ENCODE data around the gene MAP3K9. TPM values are rescaled to one million over a fixed set of nuclear protein-coding genes. Genes with fewer than 3 reads are reported as not detected.

Gene MAP3K9
- total and polyA plus RNA-seq, 2 of the 8 experiments (the other 6 are each of a cell fraction or from before 2014, with no cell fraction given), result 9.8 to 24.7 TPM

- DNase-seq (ENCODE audit: low read depth in 1 of 2, low spot score in 2 of 2) (no peak), FAIRE-seq (peak; percentile 13)
- H3K27me3 ChIP-seq (replicated peaks in 1 of 4; ENCODE audit: control insufficient read depth in 3 of 4, extremely low read depth in 1 of 4, insufficient read depth in 3 of 4, low read length in 3 of 4), result no peaks in the 10 kb centered on the region
- H3K79me2 ChIP-seq (ENCODE audit: control insufficient read depth in 1 of 2, insufficient read depth in 2 of 2, low read length in 2 of 2), result peaks cover 0 to 32% of the 10 kb centered on the region in 2 experiments; a peak in 3 of 4 replicates
- no peak overlapping the region for H2BK5ac ChIP-seq (ENCODE audit: low read depth, low read length)
- peaks cover 0 to 1% of the 10 kb centered on the region in 2 experiments for H4K20me1 ChIP-seq (replicated peaks in 1 of 2; ENCODE audit: control insufficient read depth in 1 of 2, insufficient read depth in 2 of 2, low read length in 2 of 2)
- H3K4ac ChIP-seq (replicated peaks; ENCODE audit: insufficient read length, low read depth, low read length), result no peak overlapping the region
- H3K4me3 ChIP-seq (ENCODE audit: extremely low read depth in 1 of 4, insufficient read depth in 2 of 4, low read depth in 3 of 4, low read length in 4 of 4), result peak overlapping the region in 3 of 4 experiments; percentile 1 to 74 (median 7); a peak in 3 of 8 replicates
- no peak overlapping the region for H4K5ac ChIP-seq (ENCODE audit: insufficient read length, low read depth, low read length)
- no peak overlapping the region for H4K91ac ChIP-seq (replicated peaks; ENCODE audit: insufficient read length, low read length)
- ChIA-PET POLR2A (ENCODE audit: partially characterized antibody) (interaction anchor here (0.7 kb wide), 1 partner anchor 64 kb away, joined by 3 read pairs; no protein-coding TSS in a partner anchor), CTCF (ENCODE audit: partially characterized antibody) (interaction anchor here (0.6 to 1.3 kb wide), 2 partner anchors 9 to 135 kb away, joined by 3 to 5 read pairs; no protein-coding TSS in a partner anchor)
- no peak overlapping the region for H2AFZ ChIP-seq (ENCODE audit: low read length)
- no peak overlapping the region for H3K23ac ChIP-seq (ENCODE audit: insufficient read length)
- H3K79me1 ChIP-seq (ENCODE audit: low read depth, low read length), result no peaks in the 10 kb centered on the region
- no peak overlapping the region for H3K9ac ChIP-seq (replicated peaks in 1 of 4; ENCODE audit: extremely low read depth in 1 of 4, low read depth in 3 of 4, low read length in 3 of 4)
- H3K9me3 ChIP-seq (ENCODE audit: insufficient read depth in 2 of 2, low read depth in 1 of 2, low read length in 1 of 2), result no peaks in the 10 kb centered on the region
- no peak overlapping the region for H4K8ac ChIP-seq (ENCODE audit: extremely low read depth, insufficient read depth, low read length)
- H3K14ac ChIP-seq (ENCODE audit: insufficient read length), result no peak overlapping the region
- 83% methylated on average over 2 of the region's 2 CpGs; no CpG with 5 or more reads in 1 of the 2 experiments for WGBS, 2 experiments (ENCODE audit: extremely low coverage in 1 of 2, insufficient coverage in 1 of 2, insufficient read length in 1 of 2, insufficient replicate concordance in 2 of 2, low coverage in 1 of 2, low lambda C conversion rate in 2 of 2, missing lambda C conversion rate in 1 of 2)
- H2BK15ac ChIP-seq (ENCODE audit: low read length), result no peak overlapping the region
- H3K27ac ChIP-seq (ENCODE audit: low read depth, low read length), result no peak overlapping the region
- peaks cover 9% of the 10 kb centered on the region for H3K23me2 ChIP-seq (ENCODE audit: low read depth, low read length)
- peaks cover 0 to 7% (median 6%) of the 10 kb centered on the region in 4 experiments; a peak in 4 of 7 replicates for H3K4me1 ChIP-seq (replicated peaks in 1 of 4; ENCODE audit: control insufficient read depth in 3 of 4, insufficient read depth in 4 of 4, low read length in 3 of 4)
- no peak overlapping the region for H2BK12ac ChIP-seq (ENCODE audit: low read depth, low read length)
- no peak overlapping the region for H2BK20ac ChIP-seq (ENCODE audit: low read length)
- no peak overlapping the region for H2AK5ac ChIP-seq (ENCODE audit: low read depth, low read length)
- H3K56ac ChIP-seq (replicated peaks; ENCODE audit: insufficient read length, low read depth, low read length), result no peak overlapping the region
- H2BK120ac ChIP-seq (replicated peaks; ENCODE audit: low read depth, low read length), result no peak overlapping the region
- H3K18ac ChIP-seq (ENCODE audit: extremely low read depth, low read length), result no peak overlapping the region
- peak overlapping the region; percentile 43 to 93; a peak in 2 of 4 replicates for H3K4me2 ChIP-seq (ENCODE audit: insufficient read depth in 1 of 2, low read depth in 2 of 2, low read length in 2 of 2)
- H3K36me3 ChIP-seq (ENCODE audit: control insufficient read depth in 2 of 4, insufficient read depth in 4 of 4, low read length in 3 of 4), result no peaks in the 10 kb centered on the region
- no peak for TF ChIP-seq SIX5 (IDR thresholded peaks at IDR 0.05; ENCODE audit: low read depth, low read length)
- TF ChIP-seq RFX5 (IDR thresholded peaks at IDR 0.05; ENCODE audit: borderline replicate concordance, low read depth, low read length), result no peak
- TF ChIP-seq SP4 (IDR thresholded peaks at IDR 0.05; ENCODE audit: low read length), result no peak
- no peak for TF ChIP-seq CTBP2 (IDR thresholded peaks at IDR 0.05; ENCODE audit: borderline replicate concordance, insufficient read depth, insufficient read length, low read length)
- no peak for TF ChIP-seq TAF1 (IDR thresholded peaks at IDR 0.05; ENCODE audit: low read depth, low read length)
- no peak for TF ChIP-seq CHD2 (IDR thresholded peaks at IDR 0.05; ENCODE audit: low read length)
Measured at GRCh38 chr14:70812124-70812818, 3.0 kb upstream of the MAP3K9 start.

All from H1 (cell line).